HG02938 (cell line): Measurements from ENCODE around the gene SELENON.

Experiments used
- ATAC-seq: cut with Tn5 transposase; IDR thresholded peaks from one replicate; pipeline ENCODE4 v1.9.1; 2021; ENCODE audit warnings: mild to moderate bottlenecking, moderate library complexity; ENCODE audit not compliant: unreplicated experiment

SELENON gene

DNA sequence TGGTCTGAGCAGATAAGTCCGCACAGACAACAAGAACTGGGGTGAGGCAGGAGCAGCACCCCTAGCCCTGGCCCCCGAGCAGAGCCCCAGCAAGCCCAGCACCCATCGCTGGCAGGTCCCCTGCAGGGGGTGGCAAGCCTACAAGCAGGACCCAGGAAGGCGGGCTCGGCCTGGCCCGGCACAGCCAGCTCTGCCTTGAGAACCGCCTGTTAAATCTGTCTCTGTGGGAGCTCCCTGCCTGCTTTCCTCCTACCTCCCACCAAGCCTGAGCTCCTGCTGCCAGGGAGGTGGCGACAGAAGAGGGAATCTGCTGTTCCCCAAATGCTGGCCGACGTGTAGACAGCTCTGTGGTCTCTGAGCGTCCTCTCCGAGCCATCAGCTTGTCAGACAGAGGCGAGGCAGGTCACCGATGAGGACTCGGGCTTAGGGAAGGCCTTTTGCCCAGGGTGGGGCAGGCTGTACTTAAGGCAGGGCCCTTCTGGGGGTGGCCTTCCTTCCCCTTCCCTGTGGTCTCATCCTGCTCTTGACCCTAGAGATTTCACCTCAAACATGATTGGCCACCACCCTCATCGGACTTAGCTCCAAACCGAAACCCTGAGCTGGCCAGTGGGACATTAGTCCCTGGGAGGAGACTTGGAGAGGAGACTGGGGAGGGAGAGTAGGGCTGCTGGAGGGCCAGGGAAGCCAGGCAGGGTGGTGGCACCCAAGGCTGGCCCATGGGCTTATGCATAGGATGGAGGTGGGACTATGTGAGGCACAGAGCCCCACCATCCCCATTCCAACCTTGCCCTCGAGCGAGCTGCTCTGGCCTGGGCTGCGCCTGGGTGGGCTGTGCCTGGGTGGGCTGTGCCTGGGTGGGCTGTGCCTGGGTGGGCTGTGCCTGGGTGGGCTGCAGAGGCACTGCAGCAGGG, 7.7 kb downstream of the SELENON start:
- ATAC-seq = no peak

DNA sequence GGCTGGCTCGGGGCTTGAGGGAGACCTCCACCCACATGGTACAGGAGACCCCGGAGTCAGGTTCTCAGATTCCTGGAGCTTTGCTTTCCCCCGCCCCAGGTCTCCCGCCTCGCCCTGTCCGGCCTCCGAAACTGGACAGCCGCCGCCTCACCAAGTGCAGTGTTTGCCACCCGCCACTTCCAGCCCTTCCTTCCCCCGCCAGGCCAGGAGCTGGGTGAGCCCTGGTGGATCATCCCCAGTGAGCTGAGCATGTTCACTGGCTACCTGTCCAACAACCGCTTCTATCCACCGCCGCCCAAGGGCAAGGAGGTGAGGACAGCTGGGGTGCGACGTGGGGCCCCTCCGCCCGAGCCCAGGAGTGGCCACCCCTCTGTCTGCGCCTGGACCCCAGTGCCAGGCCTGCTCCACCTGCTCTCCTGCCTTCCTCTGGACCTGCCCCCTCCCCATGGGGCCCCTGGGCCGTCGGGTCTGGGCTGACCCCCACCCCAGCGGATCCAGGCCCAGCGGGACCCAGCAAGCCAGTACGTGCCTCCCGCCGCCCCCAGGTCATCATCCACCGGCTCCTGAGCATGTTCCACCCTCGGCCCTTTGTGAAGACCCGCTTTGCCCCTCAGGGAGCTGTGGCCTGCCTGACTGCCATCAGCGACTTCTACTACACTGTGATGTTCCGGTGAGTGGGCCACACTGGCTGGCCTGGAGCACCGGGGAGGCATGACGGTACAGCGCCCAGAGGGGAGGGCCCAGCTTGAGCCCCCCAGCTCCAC, 8.7 kb downstream of the SELENON start:
- ATAC-seq = no peak

DNA sequence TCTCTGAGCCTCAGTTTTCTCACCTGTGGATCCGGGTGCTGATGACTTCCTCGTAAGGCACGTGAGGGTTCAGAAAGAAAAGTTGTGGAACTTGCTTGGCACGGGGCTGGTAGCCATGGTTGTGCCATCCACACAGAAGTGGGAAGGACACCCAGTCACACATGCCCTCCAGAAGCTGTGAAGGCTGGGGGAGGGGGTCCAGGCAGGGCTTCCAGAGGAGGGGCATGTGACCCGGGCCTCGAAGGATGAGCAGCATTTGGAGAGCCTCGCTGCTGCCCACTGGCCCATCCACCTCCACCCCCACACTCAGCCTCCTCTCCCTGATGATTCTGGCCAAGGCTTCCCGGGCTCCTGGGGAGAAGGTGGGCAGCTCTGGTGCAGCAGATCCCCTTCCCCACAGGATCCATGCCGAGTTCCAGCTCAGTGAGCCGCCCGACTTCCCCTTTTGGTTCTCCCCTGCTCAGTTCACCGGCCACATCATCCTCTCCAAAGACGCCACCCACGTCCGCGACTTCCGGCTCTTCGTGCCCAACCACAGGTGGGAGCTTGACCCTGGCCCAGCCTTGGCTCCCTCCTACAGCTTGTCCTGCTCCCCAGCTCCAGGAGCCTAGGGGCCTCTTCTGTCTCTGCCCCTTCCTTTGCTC, 9.4 kb downstream of the SELENON start:
- no peak for ATAC-seq

DNA sequence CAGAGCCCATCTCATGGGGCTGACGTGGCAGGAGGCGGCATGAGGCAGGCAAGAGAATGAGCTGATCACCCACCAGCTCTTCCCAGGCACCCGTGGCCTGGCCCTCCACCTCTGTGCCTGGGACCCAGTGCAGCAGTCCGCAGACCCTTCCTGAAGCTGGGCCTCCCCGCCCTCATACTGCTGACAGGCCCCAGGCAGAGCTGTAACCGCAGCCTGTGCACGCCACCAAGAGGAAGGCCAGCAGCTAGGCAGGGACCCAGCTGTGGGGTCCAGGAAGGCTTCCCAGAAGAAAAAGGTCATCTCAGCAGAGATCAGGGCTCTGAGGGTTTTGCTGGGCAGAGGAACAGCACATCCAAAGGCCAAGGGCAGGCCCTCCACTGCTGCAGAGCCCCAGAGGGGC, 9.9 kb downstream of the SELENON start:
- no peak for ATAC-seq

DNA sequence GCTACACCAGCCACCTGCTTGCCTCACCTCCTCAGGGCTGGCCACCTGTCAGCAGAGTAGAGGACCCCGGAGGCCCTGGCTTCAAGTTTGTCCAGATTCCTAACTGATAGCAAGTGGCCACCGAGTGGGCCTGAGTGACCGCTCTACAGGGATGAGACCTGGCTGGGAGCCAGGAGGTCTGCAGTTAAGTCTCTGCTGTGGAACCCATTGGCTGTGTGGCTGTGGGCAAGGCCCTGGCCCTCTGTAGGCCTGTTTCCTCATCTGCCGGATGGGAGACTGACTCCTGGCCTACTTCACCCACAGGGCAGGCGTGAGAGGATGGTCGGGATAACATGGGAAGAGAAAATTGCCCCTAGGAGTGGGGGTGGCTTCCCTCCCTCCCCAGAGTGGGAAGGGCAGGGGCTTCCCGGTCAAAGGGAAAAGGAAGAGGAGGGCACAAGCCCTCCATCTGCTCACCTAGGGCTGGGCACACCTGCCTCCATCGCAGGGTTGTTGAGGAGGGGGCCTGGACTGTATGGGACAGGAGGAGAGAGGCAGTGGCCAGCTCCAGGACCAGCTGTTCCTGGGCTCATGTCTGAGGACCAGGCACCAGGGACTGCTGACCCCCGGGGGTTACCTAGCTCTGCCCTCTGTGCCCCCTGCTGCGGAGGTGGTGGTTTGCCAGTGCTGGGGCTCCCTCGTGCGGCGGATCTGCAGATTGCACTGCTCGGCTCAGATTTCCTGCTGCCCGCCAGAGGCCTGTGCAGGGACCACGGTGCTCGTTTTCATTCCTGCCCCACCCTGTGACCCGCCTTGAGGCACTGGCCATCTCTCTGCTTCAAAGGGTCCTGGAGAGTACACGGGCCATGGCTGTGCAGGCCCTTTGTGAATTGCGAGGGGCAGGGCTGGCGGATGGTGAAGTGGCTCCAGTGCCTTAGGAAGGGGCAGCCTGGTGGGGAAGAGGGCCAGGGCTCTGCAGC, 10.6 kb downstream of the SELENON start:
- ATAC-seq = no peak

DNA sequence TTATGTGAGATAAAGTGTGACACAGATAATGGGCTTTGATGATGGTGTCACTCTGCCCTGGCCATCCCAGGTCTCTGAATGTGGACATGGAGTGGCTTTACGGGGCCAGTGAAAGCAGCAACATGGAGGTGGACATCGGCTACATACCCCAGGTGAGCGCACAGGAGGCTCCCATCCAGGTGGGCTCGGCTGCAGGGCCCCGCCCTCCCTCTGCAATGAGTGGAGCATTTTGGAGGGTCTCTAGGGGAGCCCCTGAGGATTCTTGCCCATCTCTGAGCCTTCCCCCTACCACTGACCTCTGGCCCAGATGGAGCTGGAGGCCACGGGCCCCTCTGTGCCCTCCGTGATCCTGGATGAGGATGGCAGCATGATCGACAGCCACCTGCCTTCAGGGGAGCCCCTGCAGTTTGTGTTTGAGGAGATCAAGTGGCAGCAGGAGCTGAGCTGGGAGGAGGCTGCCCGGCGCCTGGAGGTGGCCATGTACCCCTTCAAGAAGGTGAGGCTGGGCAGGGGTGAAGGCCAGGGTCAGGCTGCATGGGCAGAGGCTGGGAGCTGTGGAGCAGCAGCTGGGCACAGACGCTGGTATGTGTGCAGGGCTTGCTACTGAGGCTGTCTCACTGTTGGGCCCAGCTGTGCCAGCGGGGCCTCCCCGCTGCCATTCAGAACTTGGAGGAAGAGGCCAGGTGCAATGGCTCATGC, 11.5 kb downstream of the SELENON start:
- no peak for ATAC-seq

DNA sequence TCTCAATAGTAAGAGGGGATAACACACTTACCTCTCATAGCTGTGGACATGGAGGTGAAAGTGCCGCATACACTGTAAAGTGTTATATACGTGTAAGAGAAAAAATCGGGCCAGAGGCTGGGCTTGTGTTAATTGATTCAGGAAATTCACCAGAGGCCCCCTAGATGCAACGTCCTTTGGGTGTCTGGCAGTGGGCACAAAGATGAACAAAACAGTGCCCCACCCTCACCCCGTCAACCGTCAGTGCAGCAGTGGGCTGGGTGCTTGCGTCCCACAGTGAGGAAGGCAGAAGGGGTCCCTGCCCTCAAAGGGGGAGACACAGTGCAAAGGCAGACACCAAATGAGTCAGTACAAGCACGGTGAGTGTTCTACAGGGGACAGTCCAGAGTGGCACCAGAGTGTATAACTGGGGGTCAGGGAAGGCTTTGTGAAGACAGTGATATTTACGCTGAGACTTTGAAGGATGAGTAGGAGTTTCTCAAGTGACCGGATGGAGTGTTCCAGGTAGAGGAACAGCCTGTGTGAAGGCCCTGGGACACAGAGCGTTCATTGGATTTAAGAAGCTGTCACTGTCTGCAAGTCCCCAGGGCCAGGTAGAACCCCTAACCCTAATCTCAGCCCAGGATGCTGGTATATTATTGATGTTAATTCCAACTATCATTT, 13.2 kb downstream of the SELENON start:
- ATAC-seq = no peak

DNA sequence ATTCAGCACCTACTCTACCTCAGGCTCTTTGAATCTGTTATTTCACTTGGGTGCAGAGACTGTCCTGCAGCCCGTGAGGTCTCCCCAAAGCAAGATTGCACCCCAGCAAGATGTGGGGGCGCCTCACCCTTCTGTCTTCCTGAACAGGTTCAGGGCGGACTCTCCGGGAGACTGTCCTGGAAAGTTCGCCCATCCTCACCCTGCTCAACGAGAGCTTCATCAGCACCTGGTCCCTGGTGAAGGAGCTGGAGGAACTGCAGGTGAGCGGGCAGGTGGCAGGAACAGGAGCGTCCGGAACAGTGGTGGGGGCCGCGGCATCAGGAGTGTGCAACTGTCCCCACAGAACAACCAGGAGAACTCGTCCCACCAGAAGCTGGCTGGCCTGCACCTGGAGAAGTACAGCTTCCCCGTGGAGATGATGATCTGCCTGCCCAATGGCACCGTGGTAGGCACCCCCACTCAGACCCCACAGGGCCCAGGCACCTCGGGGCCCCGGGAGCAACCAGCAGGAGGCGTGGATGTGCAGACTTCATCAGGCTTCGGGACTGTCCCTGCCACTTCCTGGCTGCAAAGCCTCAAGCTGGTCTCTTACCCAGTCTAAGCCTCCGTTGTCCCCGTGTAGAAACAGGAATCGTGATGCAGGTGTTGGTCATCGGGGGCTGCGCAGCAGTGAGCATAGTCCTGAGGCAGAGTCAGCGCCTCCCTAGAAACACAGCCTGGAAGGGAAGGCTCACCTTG, 13.9 kb downstream of the SELENON start:
- no peak for ATAC-seq

DNA sequence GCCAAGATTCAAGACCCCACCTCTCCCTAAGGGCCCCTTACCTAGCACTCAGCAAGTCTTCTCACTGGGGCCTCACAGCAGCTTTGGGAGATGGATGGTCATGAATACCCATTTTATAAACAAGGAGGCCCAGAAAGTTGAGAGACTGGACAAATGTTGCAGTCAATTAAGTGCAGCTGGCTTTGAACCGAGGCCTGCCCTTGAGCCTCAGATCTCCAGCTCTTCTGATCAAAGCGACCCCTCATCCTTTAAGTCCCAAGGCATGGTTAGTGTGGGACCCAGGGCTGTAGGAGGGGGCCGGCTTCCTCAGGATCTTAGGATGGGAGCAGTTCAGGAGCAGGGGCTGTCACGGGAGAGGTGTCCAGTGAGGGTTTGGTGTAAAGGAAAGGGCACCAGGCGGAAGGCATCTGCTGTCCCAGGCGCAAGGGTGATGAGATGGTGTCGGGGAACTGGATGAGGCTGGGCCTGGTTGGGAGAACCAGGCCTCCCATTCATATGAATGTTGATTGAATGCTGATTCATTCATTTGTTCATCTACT, 14.6 kb downstream of the SELENON start:
- ATAC-seq = no peak

DNA sequence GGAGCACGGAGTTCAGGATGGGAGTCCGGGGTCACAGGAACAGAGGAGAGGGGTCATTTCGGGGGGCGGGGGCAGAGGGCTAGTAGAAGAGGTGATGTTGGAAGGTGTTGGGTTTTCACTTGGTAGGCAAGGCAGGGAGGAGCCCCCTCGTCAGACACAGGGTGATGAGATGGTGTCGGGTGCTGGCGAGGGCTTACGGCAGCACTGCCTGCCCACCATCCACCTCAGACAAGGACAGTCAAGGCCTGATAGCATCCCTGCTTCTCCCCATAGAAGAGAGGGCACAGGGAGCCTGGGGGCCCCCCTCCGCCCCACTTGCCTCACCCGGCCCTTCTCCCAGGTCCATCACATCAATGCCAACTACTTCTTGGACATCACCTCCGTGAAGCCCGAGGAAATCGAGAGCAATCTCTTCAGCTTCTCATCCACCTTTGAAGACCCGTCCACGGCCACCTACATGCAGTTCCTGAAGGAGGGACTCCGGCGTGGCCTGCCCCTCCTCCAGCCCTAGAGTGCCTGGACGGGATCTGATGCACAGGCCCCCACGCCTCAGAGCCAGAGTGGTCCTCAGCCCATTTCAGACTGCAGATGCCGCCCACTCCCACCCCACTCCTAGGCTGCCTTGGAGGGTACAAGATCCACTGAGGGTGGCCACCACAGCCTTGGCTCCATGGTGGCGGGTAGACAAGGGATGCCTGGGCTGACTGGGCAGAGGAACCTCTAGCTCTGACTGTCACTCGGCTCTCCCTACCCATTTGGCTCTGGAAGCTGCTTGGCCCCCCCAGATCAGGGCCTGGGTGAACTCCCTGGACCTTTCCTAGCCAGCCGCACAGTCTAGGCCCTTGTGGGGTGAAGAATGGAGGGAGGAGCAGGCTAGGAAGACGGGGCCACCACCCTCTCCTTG, 15.5 kb downstream of the SELENON start:
- ATAC-seq = no peak

DNA sequence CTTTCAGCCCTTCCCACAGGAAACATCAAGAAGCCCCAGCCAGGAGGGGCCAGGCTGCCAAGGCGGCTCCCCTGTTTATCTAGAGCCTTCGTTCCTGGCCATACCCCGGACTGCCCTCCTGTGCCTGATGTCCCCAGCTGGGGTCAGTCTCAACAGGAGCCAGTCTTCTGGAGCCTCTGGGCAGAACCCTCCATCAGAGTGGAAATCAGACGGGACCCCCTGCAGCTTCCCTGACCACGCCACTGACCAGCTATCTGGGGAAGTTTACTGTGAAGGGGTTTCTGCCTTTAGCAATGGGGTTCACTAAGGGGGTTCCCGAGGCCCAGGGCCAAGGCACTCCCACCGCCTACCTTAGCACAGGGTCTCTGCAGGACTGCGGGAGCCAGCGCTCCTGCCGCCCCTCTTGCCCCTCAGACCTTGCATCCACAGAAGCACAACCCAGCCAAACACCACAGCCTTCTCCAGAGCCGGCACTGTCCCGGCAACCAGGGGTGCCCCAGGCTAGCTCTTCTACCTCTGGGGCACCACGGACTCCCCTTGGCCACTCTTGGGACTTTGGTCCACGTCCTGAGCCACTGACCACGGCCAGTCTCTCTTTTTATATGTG, 16.2 kb downstream of the SELENON start:
- no peak for ATAC-seq

DNA sequence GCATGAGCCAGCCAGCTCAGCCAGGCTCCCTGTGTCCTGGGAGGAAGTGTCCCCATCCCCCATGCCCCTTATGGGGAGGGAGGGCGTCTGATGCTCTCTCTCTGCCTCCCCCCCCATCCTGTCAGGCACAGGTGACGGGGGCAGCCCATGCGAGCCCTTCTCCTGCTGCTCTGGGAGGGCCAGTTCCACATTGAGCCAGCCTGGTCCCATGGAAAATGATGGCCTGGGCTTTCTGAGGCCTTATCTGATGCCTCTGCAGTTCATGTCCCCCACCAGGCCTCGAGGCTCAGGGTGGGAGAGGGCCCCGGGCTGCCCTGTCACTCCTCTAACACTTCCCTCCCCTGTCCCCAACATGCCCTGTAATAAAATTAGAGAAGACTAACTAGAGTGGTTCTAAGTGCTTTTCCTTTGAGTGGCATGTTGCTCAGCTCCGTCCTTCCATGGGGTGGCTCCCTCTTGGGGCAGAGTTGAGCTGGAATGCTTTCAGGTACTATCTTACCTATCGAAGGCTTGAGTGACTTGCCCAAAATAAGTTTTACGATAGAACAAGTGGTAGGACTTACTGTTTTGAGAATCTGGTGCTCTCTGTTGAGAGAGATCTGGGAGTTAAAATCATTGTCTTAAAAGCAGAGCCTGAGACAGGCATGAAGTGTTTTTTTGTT, 18.0 kb downstream of the SELENON start:
- ATAC-seq = no peak

DNA sequence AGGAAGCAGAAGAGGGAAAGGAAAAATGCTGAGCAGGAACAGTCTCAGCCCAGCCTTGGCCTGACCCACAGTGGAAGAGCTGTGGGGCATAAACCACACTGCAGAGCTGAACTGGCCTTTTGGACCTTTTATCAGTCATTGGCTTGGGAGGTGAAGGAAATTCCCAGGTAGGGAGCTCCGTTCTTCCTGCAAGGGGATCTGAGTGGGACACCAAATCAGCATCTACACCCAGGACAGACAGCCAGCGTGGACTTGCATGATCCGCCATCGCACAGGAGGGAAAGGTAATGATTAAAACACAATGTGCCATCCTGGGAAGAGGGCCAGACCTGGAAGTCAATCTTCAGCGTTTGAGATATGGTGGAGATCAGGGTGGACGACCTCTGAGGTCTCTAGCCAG, 18.6 kb downstream of the SELENON start:
- ATAC-seq = no peak

DNA sequence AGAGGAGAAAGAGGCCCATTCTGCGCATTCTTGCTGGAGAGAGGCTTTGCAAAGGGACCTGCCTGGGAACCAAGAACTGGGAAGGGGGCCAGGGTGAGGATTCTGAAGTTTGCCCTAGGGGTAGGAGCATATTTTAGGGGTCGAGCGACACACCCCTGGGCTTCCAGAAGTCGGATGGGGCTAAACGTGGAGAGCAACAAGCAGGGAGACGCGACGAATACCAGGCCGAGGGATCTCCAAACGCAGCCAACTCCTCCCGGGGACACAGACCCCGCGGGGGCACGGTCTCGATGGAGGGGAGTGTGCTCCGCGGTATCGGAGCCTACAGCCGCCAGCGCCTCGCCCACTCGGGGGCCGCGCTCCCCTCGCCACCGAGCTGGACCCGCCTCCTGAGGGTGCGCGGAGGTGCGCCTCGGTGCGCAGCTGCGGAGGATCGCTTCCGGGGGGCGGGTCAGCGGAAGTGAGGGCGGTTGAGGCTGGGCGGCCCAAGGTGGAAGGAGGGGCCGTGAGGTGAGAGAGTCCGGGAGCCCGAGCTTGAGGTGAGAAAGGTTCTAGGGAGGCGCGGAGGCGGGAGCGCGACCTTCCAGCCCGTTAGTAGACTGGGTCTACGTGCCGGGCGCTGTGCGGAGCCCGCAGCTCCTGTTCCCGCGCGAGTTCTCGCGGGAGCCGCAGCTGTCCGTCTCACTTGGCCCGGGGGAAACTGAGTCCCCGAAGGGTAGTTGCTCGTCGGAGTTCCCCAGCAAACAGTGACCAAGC, 19.7 kb downstream of the SELENON start, which contains the start of gene MTFR1L:
Gene MTFR1L, plus strand, starts transcription at position 464 of the 756 bp plus-strand sequence. CDS start 3,151 bp downstream, outside the sequence.
- peak; percentile 82 for ATAC-seq

DNA sequence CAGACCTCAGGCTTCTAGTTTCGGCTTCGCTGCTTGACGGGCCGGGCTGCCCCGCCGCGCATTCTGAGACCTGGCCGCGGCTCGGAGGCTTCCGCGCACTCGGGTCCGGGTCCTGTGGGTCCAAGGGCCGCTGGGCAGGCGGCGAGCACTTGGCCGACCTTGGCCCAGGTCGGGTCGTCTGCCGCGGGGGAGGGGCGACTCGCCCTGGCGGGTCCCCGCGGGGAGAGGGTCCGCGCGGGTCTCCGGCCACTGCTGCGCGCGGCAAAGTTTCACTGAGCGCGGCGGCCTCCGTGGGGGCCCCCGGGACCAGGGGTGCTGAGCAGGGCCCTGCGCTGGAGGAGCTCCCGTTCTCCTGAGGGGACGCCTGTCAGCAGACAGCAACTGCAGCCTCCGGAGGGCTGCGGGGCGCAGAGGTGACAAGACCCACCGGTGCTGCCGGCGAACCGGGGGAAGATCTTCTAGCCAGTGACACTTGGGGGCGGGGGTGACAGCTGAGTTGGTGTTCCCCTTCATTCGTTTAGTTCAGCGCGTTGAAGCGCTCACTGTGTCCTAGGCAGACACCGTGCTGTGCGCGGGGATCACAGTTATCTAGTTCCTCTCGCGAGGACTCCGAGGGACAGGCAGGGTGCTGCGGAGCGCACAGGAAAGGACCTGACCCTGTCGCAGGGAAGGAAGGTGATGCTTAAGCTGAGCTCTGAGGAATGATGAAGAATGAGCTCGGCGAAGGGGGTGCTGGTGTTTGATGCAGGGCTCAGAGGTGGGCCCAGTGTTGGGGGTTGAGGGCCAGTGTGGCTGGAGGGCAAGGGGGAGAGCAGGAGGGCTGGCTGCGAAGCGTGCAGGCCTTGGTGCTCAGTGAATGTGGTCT, 20.5 kb downstream of the SELENON start:
- ATAC-seq = peak; percentile 42
